NB4 (cell line): ENCODE results near the gene ZNF579.
A peak's percentile ranks its signal among the peaks of the same experiment; 100 is the strongest.

Experiments used
- CTCF ChIP-seq: IDR thresholded peaks from one replicate; pipeline ENCODE4 v1.5.1; 2012; ENCODE audit warnings: low read depth, low read length
- MAX ChIP-seq: IDR thresholded peaks from 2 replicates; pipeline ENCODE4 v1.6.1; 2011; ENCODE audit warnings: low read depth, low read length
- MYC ChIP-seq: IDR thresholded peaks from 2 replicates; pipeline ENCODE4 v1.6.1; 2011; ENCODE audit warnings: low read depth, low read length
- POLR2A ChIP-seq: IDR thresholded peaks from 2 replicates; pipeline ENCODE4 v1.6.1; 2011; ENCODE audit warnings: mild to moderate bottlenecking; ENCODE audit not compliant: insufficient read length; ENCODE audit errors: extremely low read depth

- TF ChIP-seq POLR2A (no peak), CTCF (no peak), MAX (peak; percentile 53; the same call in 1 of the 2 replicates), MYC (peak; percentile 45)
These were observed 40.0 kb upstream of the ZNF579 start for GRCh38 chr19:55620410-55621204.
